Ecto neural progenitor cell (in vitro differentiated cells): ENCODE measurements around the gene ZNF497.
"Not testable (repeated sequence)": the region's sequence is repeated elsewhere in the genome, so short reads cannot be mapped to it uniquely, and the experiment has no call there.

Experiments used
- DNase-seq: peaks from one replicate; pipeline ENCODE4 v3.0.0-alpha.2; 2018; ENCODE audit warnings: low spot score

ZNF497 gene

DNA sequence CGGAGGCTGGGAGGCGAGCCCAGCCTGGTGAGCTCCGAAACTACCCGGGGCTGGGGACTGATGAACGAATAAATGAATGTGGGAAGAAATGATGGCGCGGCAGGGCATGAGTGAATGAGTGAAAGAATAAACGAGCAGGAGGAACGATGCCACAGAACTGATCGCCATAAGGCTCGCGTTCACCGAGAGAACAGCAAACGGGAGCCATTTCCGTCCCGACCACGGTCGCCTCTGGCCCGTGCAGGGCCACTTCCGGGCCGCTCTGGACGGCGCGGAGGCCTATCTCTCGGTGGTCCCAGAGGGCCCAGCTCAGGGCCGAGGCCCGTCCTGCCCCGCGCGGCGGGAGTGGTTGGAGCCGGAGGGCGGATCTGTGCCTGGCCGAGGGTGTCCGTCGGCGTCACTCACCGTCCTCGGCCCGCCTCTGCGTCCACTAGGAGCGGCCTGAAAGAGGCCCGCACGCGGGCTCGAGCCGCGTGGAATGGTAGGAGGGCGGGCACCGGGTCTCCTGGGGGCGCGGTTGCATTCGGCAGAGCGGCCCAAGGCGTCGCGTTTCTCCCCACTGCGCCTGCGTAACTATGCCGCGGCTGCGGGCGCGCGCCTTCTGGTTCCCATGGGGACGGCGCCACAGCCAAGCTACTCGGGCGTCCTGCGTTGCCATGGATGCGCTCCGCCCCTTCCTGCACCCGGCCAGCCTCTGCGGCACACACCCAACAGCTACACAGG, at the start of gene ZNF497:
Gene ZNF497, minus strand, starts transcription at position 480 of the 723 bp plus-strand sequence. CDS start 5,116 bp downstream, outside the sequence.
- DNase-seq = peak; percentile 98

DNA sequence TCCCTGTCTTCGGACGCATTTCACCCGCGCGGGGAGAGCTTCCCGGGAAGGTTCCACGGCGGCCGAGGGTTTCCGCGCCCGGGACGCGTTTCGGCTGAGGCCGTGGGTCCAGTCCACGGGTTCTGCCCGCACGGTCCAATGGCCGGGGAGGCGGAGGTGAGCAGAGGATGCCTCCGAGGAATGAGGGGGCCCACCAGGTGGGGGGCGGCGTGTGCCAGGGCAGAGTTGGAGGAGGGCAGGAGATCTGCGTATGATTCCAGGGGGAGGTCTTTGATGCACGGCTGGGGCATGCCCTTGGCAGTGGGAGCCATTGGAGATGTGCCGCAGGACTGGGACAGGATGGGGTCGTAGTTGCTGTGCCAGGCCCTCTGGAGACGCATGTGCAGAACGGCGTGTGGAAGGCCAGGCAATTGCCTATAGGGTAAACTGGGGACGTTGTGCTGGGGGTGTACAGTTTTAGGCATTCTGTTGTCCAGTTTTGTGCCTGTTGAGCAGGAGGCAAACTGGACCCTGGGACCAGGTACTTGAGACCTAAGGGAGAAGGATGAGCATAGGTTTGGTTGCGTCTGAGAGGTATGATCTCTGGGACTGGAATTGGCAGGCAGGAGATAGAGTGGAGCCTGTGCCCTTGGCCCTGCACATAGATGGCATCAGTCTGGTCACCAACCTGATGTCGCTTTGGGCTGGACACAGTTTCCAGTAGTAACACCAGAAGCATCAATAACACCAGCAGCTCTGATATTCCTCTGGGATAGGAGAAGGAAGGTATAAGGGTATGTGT, 46.6 kb upstream of the ZNF497 start:
- DNase-seq = peak; percentile 53

GRCh38 chr19:58408152-58409009, 45.8 kb upstream of the ZNF497 start, which contains the start of gene ZNF584:
Gene ZNF584, plus strand, starts transcription at chr19:58408649. Its CDS starts 499 bp downstream, at chr19:58409148.
- DNase-seq = peak; percentile 98

- DNase-seq = no peak
Observed at GRCh38 chr19:58407658-58408151, 45.2 kb upstream of the ZNF497 start.

DNA sequence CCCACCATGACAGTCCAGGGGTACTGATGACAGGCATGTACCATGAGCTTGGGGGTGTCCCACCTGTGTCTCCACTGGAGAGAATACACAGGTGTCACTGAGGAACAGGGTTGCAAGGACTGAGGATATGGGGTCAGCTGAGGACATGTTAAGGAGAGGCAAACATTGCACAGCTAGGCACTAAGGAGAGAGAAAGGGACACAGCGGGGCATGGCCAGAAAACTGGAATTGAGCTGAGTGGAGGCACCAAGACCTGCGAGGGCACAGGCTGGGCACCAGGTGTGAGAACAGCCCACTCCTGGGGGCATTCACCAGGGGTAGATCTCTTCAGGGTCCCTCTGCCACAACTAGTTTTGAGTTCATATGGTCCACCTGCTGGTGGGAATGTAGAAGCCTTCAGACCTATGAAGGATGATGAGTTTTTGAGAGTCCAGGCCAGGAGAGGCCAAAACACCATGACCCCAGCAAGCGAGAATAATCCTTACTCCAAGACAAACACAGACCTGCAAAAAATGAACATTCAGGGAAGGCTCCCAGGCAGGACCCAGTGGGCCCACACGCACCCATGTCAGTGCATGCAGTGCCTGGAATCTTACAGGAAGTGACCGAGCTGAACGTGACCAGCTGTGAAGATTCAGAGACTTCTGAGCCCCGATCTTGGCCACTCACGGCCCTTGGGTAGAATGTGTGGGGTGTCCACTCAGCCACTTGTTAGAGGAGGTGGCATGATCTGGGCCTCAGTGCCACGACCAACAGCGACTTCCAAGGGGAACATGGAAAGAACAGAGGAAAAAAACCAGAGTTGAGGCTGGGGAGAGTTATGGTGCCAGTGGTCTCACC, 44.5 kb upstream of the ZNF497 start:
- DNase-seq = peak; percentile 49

GRCh38 chr19:58403920-58404478, 41.4 kb upstream of the ZNF497 start:
- not testable (repeated sequence) for DNase-seq

DNA sequence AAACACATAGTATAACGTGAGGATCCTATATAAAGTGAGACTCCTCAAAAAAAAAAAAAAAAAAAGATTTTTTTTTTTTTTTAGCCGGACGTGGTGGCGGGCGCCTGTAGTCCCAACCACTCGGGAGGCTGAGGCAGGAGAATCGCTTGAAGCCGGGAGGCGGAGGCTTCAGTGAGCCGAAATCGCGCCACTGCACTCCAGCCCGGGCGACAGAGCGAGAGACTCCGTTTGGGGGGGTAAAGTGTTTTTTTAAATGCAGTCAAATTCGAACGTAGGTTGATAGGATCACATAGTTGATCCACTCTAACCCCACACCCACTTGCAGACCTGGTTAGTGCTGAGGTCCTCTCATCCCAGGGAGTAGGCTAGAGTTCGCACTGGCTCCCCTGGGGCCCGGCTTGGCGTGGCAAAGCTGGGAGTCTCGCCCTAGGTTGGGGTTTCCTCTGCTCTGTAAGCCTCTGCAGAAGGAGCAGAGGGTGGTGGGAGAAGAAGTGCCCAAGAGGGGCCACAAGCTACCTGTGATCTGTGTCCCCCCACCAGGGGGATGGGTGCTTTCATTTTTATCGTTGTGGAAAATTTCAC, 39.4 kb upstream of the ZNF497 start:
- peak; percentile 48 for DNase-seq

GRCh38 chr19:58400916-58401839, 38.6 kb upstream of the ZNF497 start:
- DNase-seq = peak; percentile 100

DNA sequence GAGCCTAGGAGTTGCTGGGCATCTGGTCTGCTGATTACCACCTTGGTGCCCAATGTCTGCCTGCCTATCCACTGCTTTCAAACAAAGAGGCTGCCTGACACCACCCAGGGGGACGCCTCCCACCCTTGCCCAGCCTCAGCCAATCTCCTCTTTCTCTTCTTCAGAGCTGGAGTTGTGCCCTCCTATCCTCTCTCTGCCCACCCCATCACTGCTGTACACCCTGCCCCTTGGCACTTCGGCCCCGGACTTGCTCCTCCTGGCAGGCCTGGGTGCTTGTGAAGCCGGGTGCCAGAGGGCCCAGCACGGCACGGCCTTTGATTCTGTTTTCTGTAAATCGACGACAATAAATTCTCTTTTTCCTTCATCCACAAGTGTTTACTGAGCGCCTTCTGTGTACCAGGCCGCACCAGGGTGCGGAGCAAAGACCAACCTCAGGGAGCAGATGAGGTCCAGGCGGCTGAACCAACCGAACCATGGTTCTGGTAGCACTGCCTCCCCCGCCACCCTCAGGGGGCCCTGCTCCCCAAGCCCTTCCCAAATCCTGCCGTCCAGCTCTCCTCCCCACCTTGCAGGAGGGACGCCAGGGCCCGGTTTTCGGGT, 37.9 kb upstream of the ZNF497 start:
- peak; percentile 52 for DNase-seq

- DNase-seq = no peak
Observed at GRCh38 chr19:58399903-58400302, 37.4 kb upstream of the ZNF497 start.

GRCh38 chr19:58398545-58398944, 36.0 kb upstream of the ZNF497 start:
- DNase-seq = no peak

DNA sequence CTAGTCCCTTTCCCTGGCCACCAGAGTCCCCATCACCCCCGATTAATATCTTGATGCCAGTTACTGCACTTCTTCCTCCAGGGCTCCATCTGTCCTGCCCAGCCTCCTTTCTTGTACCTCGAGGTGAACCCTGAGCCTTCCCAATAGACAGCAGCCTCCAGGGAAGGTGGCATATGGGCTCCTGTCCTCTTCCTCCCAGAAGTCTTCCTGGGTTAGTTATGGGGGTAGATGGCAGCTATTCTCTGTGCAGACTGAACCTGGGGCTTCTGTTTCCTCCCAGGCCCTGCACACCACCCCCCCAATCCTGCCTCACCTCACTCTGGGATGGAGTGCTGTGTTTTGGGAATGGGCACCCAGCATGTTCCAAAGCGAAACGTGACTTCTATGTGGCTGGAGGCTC, 35.5 kb upstream of the ZNF497 start:
- DNase-seq = no peak

DNA sequence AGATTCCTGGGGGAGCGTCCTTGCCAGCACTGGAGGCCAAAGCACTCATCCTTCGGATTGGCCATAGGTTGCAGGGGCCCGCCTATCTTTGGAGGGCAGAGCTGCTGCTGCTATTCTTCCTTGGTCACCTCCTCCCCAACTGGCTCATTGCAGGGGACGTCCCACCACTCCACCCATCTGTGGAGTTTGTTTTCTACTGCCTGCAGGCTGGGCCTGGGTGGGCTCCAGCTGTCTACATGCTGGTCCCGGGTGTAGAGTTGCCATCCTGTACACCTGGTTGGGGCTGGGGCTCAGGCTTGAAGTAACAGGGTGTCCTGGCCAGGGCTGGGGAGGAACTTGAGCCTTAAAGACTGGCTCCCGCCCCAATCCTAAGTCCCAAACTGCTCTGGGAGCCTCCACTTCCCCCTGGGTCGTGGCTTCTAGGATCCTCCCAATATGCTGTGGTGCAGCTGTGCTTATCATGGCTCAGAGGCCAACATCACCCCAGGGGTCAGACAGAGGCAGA, 35.0 kb upstream of the ZNF497 start:
- peak; percentile 46 for DNase-seq

DNA sequence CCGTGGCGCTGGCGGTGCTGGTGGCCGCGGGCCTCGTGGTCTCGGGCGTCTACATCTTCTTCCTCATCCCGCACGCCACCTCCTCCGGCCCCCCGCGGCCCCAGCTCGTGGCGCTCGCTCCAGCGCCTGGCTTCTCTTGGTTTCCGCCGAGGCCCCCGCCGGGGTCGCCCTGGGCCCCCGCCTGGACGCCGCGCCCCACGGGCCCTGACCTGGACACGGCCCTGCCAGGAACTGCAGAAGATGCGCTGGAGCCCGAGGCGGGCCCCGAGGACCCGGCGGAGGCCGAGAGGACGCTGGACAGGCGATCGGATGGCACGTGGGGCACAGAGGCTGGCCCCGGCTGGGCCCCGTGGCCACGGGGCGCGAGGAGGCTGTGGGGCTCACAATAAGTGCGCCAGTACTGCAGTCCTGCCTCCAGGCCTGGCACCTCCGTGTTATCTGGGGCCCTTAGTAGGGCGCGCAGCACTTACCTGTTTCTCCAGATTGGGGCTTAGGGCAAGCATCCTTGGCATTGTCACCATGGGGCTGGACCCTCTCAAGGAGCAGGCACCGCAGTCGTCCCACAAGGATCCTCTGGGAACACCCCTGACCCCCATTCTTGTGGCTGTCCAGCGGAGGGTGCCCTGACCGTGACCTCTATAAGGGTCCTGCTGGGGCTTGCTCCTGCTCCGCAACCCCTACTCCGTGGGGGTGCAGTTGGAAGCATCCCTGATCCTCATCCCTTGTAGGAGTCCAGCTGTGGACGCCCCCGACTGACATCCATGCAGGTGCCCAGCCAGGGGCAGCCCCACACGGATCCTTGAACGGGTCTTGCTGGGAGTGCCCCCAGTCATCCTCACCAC, 34.4 kb upstream of the ZNF497 start:
- DNase-seq = no peak

- DNase-seq = no peak
Observed at GRCh38 chr19:58395979-58396627, 33.6 kb upstream of the ZNF497 start.

DNA sequence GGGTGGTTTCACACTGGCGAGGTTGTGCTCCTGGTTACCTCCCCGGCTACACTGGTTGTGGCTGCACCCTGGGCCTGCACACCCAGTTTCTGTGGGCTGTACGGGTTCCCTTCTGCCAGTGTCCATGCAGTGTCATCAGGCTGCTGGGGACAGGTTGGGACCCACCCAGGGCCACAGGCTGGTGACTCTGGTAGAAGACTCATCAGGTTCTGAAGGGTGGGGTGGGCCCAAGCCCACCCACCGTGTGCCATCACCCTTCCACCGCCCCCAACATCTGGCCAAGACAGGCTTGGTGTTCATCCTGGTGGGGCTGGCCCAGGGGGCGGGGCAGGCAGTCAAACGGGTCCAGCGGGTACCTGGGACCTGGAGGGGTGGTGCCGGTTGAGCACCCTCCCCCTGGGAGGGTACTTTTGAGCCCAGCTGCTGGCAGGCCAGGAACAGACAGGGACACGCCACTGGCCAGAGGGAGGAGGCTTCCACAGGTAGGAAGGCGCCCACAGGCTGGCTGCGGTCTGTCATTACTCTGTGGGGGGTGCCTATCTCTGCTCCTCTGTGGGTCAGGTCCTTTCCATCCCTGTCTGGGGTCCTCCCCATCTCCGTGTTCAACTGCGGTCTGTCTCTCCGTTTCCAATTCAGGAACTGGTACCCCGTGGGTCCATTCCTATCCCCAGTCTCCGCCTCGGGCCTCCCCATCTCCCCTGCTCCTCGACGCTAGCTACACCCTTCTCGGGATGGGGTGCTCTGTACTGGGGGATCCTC, 32.8 kb upstream of the ZNF497 start, which contains the start of gene RNF225:
Gene RNF225, plus strand, starts transcription at position 437 of the 759 bp plus-strand sequence. CDS start 434 bp downstream, outside the sequence.
- no peak for DNase-seq
